Effector CD8-positive, alpha-beta T cell (primary cell): ENCODE measurements around the gene ZBTB45.

Experiments
- DNase-seq: peaks from one replicate; lab custom pipeline; 2025; lab: John Stamatoyannopoulos, UW

The ZBTB45 gene

DNA sequence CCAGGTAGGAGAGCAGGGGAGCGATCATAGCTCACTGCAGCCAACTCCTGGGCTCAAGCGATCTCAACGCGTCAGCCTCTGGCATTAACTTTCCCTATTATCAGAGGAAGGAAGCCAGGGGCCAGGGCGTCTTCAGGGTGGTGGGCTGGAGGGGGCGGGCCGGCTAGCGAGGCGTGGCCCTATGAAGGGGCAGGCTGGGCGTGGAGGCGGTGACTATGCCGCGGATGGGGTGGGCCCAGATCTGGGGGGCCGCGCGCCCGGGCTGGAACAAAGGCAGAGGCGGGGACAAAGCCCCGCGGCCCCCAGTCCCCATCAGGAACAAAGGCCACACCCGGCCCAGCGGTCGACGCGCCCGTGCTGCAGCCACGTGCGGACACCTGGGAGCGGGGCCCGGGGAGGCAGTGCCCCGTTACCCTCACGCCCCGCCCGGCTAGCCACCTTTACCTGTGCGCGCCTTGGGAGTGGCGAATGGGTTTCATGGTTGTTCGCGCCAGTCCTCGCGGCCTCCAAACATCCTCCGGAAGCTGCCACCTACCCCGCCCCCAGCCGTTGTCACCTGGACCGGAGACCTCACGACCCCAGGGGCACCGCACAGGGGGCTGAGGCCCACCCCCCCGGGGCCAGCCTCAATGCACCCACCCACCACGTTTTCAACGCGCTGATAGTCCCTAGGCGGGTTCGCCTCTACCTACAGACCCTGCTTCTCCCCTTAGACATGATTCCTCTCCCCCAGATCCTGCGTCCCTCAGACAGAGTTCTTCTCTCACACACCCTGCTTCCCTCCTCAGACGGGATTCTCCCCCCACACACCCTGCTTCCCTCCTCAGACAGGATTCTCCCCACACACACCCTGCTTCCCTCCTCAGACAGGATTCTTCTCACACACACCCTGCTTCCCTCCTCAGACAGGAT lies 18.9 kb upstream of the ZBTB45 start:
- peak; percentile 32 for DNase-seq

DNA sequence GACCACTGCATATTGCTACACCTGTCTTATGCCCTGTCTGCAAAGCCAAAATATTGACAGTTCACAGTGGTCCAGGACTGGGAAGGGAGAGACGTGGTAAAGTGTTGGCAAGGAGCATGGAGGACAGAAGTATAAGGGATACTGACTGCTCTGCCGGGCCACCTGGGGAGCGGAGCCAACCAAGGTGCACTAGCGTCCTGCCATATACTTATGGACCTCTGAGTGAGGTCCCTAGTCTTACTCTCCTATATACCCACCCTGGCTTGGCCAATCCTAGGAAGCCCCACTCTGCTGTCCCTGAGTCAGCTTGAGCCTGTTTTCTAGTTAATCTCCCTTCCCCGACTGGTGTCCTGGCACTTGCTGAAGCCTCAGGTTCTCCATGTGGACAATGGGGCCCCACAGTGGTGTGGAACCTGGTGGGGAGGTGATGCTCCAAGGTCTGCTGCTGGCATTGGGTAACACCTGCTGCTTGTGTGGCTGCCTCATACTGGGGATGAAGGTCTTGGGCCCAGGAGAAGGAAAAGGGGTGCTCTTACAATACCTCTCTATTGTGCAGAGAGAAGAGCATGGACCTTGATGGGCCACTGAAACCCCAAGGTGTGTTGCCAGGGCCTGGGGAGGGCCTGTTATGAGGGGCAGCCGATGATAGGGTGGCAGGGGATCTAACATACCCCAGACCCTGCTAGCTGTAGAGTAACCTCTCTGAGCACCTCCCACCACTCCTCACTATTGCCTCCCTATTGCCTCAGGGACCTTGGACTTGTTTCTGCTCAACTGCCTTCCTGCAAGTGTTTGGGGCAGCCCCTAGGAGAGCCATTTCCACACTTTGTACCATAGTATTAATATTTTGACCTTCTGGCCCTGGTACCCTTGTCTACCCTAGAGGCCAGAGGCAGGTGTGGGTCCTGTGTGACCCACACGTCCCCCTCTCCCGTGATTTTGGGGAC lies 17.5 kb upstream of the ZBTB45 start:
- no peak for DNase-seq

DNA sequence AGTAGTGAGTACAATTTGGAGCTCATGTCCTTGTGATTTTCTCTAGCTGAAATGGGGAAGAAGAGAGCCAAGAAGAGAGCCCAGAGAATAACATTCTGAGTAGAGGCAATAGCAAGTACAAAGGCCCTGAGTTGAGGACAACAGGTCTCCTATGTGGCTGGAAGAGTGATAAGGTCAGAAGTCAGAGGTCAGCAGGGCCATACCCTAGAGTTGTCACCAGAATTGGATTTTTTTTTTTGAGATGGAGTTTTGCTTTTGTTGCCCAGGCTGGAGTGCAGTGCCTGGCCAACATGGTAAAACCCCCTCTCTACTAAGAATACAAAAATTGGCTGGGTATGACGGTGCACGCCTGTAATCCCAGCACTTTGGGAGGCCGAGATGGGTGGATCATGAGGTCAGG lies 16.2 kb upstream of the ZBTB45 start:
- DNase-seq, result no peak

DNA sequence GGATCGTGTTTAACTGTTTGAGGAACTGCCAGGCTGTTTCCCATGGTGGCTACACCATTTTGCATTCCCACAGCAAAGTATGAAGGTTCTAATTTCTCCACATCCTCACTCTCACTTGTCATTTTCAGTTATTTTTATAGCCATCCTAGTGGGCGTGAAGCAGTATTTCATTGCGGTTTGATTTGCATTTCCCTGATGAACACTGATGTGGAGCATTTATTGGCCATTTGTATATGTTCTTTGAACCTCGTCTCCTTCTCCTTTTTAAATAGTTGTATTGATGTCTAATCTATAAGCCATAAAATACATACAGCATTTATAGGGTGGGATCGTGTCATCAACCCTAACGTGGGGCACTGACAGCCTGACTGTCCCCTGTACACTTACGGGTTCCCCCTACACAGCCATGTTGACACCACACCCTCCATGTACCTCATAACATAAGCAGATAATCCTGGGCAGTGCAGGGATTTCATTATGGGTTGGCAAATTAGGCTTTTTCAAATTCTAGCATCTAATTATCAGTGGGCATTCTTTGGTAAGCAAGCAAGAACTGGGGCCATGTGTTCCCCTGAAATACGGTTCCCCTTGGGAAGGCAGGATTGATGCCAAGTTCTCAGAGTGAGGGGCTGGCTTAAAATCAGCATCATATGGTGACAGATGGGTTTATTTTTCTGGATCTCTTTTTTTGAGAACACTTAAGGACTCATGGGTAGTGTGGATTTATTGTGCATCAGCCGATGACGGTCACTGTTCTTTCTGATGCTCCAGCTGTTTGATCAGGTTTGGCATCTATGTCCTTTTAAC lies 11.6 kb upstream of the ZBTB45 start:
- DNase-seq, result no peak

DNA sequence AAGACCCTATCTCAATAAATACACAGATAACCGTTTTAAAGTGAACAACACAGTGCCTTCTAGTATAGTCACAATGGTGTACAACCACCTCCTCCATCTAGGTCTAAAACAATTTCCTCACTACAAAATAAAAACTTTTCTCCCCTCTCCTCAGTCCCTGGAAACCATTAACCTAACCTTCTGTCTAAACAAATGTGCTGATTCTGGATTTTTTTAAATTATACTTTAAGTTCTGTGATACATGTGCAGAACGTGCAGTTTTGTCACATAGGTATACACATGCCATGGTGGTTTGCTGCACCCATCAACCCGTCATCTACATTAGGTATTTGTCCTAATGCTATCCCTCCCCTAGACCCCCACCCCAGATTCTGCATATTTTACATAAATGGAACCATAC lies 9.8 kb upstream of the ZBTB45 start:
- DNase-seq, result no peak

DNA sequence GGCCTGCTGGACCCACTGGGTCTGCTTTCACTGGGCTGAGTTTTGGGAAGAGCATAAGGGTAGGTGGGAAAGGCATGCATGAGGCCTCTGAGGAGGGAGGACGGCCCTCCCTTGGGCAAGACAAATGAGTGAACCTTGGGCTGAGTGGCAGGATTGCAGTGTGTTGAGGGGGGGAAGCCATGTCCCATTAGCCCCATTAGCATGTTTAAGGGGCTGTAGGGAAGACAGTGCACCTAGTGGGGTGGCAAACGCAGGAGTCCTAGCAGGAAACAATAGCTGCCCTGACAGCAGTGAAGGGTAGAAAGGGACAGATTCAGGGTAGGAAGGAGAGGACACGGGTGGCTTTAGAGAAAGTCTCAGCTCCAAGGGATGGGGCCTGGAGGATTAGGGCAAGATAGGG lies 3.1 kb upstream of the ZBTB45 start:
- no peak for DNase-seq

DNA sequence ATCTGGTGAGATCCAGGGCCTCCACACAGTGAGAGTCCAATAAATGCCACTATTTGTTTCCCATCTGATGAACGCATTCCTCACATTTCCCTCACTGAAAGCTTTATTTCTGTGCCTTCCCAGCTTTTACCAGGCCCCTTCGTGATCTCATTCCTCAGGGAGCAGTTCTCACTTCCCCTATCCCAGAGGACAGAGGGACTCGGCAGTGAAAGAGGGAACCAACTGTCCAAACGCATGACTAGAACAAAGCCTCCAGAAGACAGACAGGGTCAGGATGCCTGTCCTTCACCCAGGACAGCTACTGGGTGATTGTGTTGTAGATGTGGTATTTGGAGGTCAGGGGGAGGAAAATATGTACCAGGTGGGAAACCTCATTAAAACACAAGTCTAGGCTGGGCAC lies 2.0 kb upstream of the ZBTB45 start:
- DNase-seq, result no peak

DNA sequence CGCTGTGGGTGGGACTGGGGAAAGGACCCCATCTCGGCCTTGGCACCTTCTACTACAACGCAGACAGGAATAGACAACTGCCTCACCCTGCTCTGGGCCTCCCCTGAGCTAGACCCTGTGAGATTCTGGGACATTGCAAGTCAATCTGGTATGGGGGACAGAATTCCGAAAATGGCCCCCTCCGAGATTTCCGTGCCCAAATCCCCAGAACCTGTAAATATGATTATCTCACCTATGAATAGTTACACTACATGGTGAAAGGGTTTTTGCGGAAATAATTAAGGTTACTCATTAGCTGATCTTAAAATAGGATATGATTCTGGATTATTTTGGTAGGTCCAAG lies 618 bp upstream of the ZBTB45 start:
- no peak for DNase-seq

DNA sequence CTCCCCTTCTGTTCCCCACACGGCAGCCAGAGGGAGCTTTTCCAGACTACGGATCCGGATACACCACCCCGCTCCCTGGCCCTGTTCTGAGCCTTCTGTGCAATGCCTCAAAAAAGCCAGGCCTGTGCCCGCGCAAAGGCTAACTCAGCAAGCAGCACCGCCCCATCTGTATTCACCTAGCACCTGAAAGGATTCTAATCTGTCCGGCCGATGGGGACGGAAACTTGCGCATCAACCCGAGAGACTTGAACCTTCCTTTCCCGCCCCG lies 589 bp downstream of the ZBTB45 start:
- DNase-seq, result peak; percentile 29

DNA sequence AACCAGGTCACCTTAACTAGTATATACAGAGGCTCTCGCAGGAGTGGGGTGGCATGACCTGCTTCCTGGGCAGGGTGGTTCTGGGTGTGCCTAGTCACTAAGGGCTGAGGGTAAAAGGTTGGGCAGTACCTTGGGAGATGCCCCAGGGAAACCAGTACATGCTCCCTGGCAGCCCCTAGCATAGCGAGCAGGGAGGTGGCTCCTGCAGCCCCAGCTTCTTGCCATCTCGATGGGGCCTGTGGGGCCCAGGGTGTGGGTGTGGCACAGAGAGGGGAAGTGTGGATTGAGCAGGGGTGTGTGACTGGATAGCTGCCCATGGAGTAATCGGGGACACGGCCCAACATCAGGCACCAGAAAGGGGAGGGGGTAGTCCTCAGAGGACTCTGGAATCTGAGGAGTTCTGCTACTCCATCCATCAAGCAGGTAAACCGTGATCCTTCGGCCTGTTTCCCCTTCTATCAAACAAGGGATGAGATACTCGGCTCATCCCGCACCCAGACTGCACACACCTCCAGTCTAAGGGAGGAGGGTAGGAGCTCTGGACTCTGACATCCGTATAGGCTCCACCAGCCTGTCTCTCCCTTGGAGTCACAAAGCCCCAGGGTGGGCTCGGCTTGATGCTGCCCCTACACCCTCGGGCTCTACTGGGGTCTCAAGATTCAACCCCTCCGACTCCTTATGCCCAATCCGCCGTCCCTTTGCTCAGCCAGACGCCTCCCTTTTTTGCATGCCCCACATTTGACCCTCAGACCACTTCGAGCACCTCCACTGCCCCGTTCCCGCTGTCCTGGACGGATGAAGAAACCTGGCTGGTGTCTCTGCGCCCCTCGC lies 1.1 kb downstream of the ZBTB45 start:
- no peak for DNase-seq

DNA sequence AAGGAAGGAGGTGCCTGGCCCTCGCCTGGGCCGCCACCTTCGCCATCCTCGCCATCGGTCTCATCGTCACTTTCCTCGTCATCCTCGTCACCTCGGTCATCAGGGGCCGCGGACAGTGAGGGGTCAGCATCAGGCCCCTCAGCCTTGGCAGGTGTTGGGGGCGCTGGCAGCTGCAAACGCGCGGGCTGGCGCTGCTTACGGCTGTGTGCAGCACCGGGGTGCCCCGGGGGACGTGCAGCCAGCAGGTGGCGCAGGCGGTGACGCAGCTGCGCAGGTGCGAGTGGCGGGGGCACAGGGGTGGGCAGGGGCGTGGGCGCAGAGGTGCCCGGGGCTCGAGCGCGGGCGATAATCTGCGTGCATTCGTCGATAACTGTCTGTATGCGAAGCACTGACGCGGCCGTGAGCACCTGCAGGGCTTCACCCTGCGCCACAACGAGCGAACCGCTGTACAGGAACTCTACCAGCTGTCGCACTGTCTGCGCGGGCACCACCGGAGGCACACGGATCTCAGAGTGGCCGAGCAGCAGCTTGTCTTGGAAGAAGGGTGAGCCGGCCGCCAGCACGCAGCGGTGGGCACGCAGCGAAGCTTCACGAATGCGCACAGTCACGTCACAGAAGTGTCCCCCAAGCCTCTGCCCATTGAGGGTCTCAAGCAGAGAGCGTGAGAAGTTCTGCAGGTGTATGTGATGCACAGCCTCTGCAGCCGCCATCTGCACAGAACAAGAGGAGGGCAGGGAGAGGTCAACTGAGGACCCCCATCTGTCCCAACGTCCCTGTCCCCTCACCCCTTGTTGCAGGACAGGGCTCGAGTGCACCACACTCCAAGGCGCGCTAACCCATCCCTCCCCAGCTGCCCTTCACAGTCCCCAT lies 2.4 kb downstream of the ZBTB45 start:
- DNase-seq, result no peak

DNA sequence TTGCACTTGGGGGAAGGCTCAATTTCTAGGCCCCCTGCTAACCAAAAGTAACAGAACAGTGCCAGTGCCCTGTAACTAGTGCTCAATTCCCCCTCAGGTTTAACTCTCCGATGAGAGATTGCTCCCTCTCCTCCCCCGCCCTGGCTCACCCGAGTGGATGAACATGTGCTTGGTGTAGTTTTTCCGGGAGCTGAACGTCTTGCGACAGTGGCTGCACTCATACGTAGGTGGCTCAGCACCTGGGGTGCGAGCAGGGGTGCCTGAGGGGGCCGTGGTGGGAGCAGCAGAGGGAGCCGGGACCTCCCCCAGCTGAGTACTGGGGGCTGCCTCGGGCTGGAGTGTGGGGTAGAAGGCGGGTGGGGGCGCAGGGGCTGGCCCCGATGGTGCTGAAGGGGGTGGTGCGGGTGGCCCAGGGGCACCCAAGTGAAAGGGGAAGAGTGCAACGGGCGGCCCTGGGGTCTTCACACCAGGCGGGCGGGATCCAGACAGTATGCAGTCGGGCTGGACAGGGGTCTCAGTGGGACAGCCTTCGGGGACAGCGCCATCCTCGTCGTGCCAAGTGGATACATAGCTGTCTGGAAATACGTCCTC lies 3.3 kb downstream of the ZBTB45 start:
- DNase-seq, result no peak

DNA sequence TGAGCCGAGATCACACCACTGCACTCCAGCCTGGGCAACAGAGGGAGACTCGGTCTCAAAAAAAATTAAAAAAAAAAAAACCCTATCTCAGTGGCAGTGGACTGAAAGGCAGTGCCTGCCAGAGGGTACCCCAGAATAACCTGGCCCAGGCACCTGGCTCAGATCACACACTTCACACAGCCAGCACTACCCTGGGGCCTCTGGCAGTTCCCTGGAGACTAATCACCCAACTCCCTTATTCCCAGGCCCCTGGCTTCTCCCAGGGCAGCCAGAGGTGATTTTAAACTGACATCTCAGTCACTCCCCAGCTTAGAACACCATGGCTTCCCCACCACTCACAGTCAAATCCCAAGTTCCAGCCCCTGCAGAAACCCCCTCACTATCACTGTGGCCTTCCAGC lies 4.4 kb downstream of the ZBTB45 start:
- DNase-seq, result no peak

DNA sequence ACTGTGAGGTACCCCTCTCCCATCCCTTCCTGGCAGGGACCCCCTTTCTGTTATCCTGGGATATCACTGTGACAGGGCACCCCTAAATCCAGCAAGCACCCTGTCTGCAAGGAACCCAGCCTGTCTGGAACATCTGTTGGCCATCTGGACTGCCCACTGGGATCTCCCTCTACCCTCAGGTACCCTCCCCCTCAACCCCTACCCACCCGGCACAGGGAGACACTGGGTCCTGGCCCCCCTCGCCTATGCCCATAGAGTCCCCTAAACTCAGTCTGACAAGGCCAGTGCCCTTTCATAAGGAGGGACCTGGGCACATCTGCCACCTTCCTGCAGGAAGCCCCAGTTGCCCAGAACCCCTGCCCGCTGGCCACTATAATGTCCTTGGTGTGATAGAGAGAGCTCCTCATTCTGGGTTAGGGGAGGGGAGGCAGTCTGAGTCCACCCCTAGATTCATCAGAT lies 5.0 kb downstream of the ZBTB45 start:
- no peak for DNase-seq

DNA sequence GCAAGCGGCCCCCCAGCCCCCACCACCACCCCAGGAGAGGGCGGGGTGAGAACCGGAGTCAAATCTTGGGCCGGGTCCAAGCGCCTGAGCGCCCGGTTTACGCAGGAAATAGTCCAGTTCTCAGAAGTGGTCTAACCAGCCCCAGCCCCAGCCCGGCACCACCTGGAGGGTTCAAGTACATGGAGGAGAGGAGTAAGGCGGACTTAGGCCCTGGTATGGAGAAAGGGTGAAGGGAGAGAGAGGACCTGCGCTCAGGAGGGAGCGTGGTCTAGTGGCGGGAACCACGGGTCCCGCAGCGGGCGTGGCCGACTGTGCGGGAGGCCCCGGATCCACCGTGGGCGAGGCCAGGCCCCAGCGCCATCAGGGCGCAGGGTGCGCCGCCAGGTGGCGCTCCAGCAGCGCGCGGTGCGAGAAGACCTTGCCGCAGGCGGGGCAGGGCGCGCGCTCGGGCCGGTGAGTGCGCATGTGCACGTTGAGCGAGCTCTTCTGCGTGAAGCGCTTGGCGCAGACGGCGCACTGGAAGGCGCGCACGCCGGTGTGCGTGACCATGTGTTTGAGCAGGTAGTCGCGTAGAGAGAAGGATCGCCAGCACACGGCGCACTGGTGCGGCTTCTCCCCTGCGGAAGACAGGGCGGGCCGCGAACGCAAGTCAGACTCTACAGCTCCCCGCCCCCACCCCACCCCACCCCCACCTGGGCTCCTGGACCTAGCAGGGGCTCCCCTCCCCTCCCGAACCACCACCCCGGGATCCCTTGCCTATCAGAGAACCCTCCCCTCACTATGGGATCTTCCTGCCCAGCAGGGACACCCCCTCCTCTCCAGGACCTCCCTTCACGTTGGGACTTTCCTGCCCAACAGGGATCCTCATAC lies 5.7 kb downstream of the ZBTB45 start:
- peak; percentile 88 for DNase-seq

DNA sequence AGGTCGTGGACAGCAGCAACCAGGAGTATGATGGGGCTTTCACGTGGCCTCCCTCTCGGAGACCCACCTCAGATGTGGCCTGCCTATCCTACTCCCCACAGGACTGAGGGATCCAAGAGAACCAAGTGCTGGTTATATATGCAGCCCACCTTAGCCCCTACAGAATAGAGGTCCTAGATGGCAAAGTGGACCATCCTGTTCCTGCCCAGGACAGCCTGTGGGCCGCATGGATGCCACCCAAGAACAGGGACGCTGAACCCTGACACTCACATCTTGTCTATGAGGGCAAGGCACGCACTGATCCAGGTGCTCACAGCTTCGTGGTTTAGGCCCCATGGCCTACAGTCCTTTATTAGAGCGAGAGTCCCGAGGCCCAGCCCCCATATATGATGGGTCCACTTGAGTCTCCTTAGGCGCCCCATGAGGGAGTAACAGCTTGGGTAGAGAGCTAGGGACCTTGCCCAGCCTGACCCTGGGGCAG lies 6.4 kb downstream of the ZBTB45 start:
- no peak for DNase-seq

DNA sequence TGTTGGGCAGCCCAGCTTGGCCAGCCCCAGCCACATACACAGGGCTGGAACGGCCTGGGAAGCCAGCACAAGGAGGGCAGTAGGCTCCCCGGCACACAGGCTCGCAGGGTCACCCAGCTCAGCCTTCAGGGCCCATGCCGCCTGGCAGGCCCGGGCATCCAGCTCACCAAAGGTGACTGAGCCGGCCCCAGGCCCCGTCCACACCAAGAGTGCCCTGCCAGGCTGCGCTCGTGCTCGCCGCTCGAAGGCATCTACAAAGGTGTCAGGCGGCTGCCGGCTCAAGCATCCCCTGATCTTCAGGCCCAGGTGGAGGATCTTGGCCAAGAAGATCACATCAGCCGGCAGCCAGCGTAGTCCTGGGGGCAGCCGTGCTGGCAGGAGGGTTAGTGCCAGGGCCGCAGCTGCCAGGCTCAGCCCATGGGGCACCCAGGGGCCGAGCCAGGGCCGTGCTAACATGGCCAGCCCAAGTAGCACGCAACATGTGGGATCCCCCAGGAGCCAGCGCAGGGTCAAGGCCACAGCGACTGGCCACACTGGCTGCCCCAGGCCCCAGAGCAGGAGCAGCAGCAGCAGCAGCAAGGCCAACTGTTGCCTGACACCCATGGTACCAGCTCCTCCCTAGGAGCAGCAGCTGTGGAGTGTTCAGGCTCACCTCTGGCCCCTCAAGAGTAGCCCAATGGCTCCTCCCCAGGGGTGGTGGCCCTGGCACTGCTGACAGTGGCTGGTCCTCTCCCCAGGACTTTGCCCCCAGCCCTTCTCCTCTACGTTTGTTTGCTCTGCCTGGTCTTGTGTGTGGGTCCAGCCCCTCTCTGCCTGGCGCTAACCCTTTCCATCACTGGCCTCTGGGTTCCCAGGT lies 8.0 kb downstream of the ZBTB45 start, which contains the start of gene SLC27A5:
Gene SLC27A5 (minus strand): TSS at position 640 of the 856 bp plus-strand sequence. CDS start 37 bp downstream, at position 603.
- no peak for DNase-seq
